ENCODE data around the gene MAP4.
A peak's percentile ranks its signal among the peaks of the same experiment; 100 is the strongest.
"Not testable (repeated sequence)": the region's sequence is repeated elsewhere in the genome, so short reads cannot be mapped to it uniquely, and the experiment has no call there.

Gene MAP4

DNA sequence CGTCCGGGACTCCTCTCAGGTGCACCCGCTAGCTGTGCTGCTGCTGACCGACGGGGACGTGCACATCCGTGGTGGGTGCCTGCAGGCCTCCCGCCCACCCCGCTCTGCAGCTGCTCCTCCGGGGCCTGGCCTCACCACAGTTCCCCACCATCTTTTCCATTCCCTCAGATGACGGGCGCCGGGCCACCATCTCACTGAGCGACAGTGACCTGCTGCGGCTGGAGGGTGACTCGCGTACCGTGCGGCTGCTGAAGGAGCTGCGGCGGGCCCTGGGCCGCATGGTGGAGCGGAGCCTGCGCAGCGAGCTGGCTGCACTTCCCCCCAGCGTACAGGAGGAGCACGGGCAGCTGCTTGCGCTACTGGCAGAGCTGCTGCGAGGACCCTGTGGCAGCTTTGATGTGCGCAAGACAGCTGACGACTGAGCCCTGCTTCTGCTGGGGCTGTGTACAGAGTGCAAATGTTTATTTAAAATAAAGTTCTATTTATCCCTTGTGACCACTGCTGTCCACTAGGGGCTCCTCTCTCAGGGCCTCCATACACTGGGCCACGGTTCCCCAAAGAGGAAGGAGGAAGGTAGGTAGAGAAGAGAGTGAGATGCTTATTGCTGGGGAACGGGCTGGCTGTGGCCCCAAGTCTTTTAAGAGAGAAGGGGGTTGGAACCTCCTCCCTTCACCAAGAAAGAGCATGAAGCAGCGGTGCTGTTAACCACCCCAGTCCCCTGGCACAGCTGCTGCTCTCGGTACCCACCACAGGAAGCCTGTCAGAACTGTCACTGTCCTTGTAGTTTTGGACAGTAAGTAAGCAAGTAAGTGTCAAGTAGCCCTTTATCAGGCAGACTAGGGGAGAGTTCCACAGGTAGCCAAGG lies 166.3 kb downstream of the MAP4 start:
- Mint-ChIP-seq H3K4me3 (no peak overlapping the region), H3K27ac (no peak overlapping the region), H3K27me3 (no peaks in the 10 kb centered on the region), H3K36me3 (peaks cover 35% of the 10 kb centered on the region), H3K9me3 (no peaks in the 10 kb centered on the region), H3K4me1 (no peaks in the 10 kb centered on the region)
- CTCF ChIA-PET, result interaction anchor here (1.3 kb wide), 1 partner anchor 140 kb away, joined by 3 read pairs; no protein-coding TSS in a partner anchor
- no peak for DNase-seq

DNA sequence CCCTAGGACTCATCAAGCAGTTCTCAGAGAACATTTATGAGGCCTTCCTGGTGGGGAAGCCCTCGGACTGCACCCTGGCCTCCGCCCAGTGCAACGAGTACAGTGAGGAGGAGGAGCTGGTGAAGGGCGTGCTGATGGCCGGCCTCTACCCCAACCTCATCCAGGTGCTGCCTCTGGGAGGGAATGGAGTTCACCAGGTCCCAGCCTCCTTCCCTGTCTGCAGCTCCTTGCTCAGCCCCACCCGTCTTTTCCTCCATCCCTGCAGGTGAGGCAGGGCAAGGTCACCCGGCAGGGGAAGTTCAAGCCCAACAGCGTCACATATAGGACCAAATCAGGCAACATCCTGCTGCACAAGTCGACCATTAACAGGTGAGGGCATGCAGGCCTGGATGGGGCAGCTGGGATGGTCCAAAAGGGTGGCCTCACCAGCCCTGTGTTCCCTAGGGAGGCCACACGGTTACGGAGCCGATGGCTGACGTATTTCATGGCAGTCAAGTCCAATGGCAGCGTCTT lies 167.0 kb downstream of the MAP4 start:
- H3K9me3 Mint-ChIP-seq, result no peaks in the 10 kb centered on the region
- CTCF ChIA-PET, result no interaction called here
- no peaks in the 10 kb centered on the region for H3K27me3 Mint-ChIP-seq
- no peak overlapping the region for H3K27ac Mint-ChIP-seq
- H3K4me3 Mint-ChIP-seq, result no peak overlapping the region
- peaks cover 38% of the 10 kb centered on the region for H3K36me3 Mint-ChIP-seq
- H3K4me1 Mint-ChIP-seq, result no peaks in the 10 kb centered on the region
- DNase-seq, result no peak

DNA sequence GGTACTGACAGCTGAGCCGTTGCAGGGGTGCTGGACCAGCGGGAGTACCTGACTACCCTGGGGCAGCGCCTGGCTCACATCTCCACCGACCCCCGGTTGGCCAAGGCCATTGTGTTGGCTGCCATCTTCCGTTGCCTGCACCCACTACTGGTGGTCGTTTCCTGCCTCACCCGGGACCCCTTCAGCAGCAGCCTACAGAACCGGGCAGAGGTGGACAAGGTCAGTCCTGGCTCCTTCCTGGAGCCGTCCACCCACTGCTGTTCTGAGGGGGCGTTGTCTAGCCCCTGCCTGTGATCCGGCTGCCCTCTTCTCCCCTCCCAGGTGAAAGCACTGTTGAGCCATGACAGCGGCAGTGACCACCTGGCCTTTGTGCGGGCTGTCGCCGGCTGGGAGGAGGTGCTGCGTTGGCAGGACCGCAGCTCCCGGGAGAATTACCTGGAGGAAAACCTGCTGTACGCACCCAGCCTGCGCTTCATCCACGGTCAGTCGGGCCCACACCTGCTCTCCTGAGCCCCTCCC lies 167.6 kb downstream of the MAP4 start:
- Mint-ChIP-seq H3K4me3 (no peak overlapping the region), H3K4me1 (no peaks in the 10 kb centered on the region), H3K36me3 (peaks cover 35% of the 10 kb centered on the region), H3K27me3 (no peaks in the 10 kb centered on the region), H3K9me3 (no peaks in the 10 kb centered on the region), H3K27ac (no peak overlapping the region)
- CTCF ChIA-PET, result no interaction called here
- DNase-seq, result no peak

DNA sequence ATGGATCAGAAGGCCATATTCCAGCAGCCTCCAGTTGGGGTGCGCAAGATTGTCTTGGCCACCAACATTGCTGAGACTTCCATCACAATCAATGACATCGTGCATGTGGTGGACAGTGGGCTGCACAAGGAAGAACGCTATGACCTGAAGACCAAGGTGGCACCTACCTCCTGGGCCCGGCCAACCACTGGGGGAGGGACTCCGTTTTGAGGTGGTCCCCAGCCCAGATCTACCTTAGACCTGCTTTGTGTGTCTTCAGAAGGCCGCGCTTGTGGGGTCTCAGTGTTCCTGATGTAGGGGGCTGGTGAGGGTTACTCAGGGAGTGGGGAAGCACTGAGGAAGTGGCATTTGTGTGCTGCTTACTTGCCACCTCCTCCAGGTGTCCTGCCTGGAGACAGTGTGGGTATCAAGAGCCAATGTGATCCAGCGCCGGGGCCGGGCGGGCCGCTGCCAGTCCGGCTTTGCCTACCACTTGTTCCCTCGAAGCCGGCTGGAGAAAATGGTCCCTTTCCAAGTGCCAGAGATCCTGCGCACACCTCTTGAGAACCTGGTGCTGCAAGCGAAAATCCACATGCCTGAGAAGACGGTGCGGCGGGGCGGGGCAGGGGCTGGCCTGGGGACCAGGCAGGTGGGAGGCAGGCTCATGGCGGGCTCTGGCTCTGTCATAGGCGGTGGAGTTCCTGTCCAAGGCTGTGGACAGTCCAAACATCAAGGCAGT lies 168.3 kb downstream of the MAP4 start:
- Mint-ChIP-seq H3K36me3 (peaks cover 38% of the 10 kb centered on the region), H3K27ac (no peak overlapping the region), H3K27me3 (no peaks in the 10 kb centered on the region), H3K9me3 (no peaks in the 10 kb centered on the region), H3K4me1 (no peaks in the 10 kb centered on the region), H3K4me3 (no peak overlapping the region)
- no peak for DNase-seq
- CTCF ChIA-PET, result no interaction called here

DNA sequence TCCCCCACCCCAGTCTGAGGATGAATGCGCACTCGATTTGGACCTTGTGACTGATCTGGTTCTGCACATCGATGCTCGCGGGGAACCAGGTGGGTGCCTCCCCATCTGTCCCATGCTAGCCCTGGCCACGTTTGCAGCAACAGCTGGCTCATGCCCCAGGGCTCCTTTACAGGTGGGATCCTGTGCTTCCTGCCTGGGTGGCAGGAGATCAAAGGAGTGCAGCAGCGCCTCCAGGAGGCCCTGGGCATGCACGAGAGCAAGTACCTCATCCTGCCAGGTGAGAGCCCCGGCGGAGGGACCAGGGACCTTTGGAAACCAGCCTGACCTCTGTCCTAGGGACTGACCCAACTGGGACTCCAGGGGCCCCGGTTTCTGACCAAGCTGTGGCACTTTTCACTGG lies 169.0 kb downstream of the MAP4 start:
- CTCF ChIA-PET, result no interaction called here
- no peaks in the 10 kb centered on the region for H3K27me3 Mint-ChIP-seq
- no peaks in the 10 kb centered on the region for H3K4me1 Mint-ChIP-seq
- no peak overlapping the region for H3K4me3 Mint-ChIP-seq
- H3K36me3 Mint-ChIP-seq, result peaks cover 40% of the 10 kb centered on the region
- H3K9me3 Mint-ChIP-seq, result no peaks in the 10 kb centered on the region
- H3K27ac Mint-ChIP-seq, result no peak overlapping the region
- no peak for DNase-seq

DNA sequence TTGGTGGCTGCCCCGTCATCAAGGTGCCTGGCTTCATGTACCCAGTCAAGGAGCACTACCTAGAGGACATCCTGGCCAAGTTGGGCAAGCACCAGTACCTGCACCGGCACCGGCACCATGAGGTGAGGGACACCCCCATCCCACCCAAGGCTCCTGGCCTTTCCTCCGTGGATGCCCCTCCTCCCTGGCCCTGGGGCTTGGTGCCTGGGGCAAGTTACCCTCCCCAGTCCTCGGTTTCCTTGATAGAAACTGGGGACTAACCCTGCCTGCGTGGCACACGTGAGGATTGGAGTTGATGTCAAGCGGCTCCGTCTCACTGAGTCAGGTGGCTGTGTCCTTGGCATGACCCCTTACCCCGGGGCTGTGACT lies 169.4 kb downstream of the MAP4 start:
- Mint-ChIP-seq H3K36me3 (peaks cover 43% of the 10 kb centered on the region), H3K27me3 (no peaks in the 10 kb centered on the region), H3K27ac (no peak overlapping the region), H3K9me3 (no peaks in the 10 kb centered on the region), H3K4me1 (no peaks in the 10 kb centered on the region), H3K4me3 (no peak overlapping the region)
- no peak for DNase-seq
- CTCF ChIA-PET, result no interaction called here

DNA sequence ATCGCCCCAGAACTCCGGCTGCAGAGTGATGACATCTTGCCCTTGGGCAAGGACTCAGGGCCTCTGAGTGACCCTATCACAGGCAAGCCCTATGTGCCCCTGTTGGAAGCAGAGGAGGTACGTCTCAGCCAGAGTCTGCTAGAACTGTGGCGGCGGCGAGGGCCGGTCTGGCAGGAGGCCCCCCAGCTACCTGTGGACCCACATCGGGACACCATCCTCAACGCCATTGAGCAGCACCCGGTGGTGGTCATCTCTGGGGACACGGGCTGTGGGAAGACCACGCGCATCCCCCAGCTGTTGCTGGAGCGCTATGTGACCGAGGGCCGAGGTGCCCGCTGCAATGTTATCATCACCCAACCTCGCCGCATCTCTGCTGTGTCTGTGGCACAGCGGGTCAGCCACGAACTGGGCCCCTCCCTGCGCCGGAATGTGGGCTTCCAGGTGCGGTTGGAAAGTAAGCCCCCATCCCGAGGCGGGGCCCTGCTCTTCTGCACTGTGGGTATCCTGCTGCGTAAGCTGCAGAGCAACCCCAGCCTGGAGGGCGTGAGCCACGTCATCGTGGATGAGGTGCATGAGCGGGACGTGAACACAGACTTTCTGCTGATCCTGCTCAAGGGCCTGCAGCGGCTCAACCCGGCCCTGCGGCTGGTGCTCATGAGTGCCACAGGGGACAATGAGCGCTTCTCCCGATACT lies 169.9 kb downstream of the MAP4 start:
- H3K36me3 Mint-ChIP-seq, result peaks cover 47% of the 10 kb centered on the region
- no peak for DNase-seq
- CTCF ChIA-PET, result no interaction called here
- H3K27ac Mint-ChIP-seq, result no peak overlapping the region
- H3K4me1 Mint-ChIP-seq, result no peaks in the 10 kb centered on the region
- H3K27me3 Mint-ChIP-seq, result no peaks in the 10 kb centered on the region
- H3K4me3 Mint-ChIP-seq, result no peak overlapping the region
- H3K9me3 Mint-ChIP-seq, result no peaks in the 10 kb centered on the region

DNA sequence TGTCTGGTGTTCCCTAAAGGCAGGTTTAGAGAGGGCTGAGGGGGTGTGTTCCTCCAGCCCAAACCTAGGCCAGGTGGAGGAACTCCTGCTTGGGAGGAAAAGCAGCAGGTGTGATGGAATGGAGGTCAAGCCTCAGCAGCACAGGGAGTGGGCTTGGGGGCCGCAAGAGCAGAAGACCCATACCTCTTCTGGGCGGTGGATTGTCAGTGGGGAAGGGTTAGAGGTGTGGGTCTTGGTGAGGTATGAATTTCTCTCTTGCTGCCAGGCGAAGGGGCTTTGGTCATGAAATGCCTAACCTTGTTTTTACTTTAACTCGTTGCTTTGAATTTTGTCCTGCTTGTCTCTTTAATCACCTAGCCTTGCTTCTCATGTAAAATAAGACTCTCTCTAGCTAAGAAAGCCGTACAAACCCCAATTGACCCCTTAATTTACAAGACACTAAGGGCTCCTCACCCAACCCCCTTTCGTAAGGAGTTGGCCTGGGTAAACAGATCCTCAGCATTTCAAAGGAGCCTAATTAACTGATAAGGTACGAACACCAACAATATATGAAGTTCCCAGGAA lies 174.3 kb downstream of the MAP4 start:
- Mint-ChIP-seq H3K36me3 (peaks cover 39% of the 10 kb centered on the region), H3K9me3 (no peaks in the 10 kb centered on the region), H3K27me3 (no peaks in the 10 kb centered on the region), H3K27ac (no peak overlapping the region), H3K4me1 (no peaks in the 10 kb centered on the region), H3K4me3 (no peak overlapping the region)
- no peak for DNase-seq
- CTCF ChIA-PET, result no interaction called here

DNA sequence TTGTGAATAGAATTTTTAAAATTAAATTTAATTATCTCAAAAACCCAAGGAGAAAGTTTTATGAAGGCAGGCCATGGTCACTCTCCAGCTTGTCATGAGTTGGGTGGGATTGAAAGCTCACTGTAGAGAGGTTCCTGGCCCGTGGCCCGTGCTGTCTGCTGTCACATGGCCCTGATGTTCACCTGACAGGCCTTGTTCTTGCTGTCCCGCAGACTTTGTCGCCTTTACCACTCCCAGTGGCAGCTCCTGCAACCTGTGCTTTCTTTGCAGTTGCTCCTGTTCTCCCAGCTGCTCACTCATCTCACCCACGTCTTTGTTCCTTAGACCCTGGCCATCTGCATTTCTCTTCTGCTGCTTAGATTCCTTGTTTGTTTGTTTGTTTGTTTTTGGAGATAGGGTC lies 177.7 kb downstream of the MAP4 start:
- no peak for DNase-seq
- CTCF ChIA-PET, result interaction anchor here (0.6 to 6.2 kb wide), 10 partner anchors 18 to 319 kb away, joined by 3 to 51 read pairs (median 4); no protein-coding TSS in a partner anchor
- no peak overlapping the region for H3K4me3 Mint-ChIP-seq
- peaks cover 46% of the 10 kb centered on the region for H3K36me3 Mint-ChIP-seq
- H3K9me3 Mint-ChIP-seq, result no peaks in the 10 kb centered on the region
- no peaks in the 10 kb centered on the region for H3K4me1 Mint-ChIP-seq
- H3K27ac Mint-ChIP-seq, result no peak overlapping the region
- no peaks in the 10 kb centered on the region for H3K27me3 Mint-ChIP-seq

DNA sequence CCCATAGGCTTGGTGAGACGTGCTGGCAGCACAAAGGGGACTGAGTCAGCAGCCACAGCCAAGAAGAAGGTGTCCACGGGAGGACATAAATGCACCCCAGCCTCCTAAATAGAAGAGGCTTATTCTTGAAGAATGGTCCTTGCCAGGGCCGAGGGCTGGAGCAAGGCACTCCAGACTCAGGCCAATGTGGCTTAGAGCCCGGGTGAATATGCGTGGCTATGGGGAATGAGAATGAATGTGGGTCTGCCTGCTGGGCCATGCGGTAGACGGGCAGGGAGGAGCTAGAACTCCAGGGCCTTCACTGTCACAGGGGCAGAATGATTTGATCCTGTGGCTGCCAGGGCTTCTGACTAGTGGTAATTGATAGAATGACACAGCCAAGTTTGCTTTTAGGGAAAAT lies 179.2 kb downstream of the MAP4 start:
- no peaks in the 10 kb centered on the region for H3K9me3 Mint-ChIP-seq
- CTCF ChIA-PET, result interaction anchor here (0.5 to 6.2 kb wide), 17 partner anchors 10 to 320 kb away, joined by 3 to 51 read pairs (median 4); no protein-coding TSS in a partner anchor
- H3K27ac Mint-ChIP-seq, result no peak overlapping the region
- H3K4me1 Mint-ChIP-seq, result no peaks in the 10 kb centered on the region
- DNase-seq, result no peak
- H3K4me3 Mint-ChIP-seq, result no peak overlapping the region
- no peaks in the 10 kb centered on the region for H3K27me3 Mint-ChIP-seq
- peaks cover 44% of the 10 kb centered on the region for H3K36me3 Mint-ChIP-seq

DNA sequence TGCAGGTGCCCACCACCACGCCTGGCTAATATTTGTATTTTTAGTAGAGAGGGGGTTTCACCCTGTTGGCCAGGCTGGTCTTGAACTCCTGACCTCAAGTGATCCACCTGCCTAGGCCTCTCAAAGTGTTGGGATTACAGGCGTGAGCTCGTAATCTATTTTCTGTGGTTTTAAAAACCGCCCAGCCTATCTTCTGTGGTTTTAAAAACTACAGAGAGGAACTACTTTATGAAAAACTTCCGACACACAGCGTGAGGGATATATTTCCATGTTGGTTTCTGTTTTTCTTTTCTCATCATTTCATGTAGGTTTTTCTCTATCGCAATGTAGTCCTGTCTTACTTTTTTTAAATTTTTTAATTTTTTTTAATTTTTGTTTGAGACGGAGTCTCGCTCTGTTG lies 186.7 kb downstream of the MAP4 start:
- CTCF ChIA-PET, DNase-seq, H3K27me3 Mint-ChIP-seq, H3K4me3 Mint-ChIP-seq, H3K9me3 Mint-ChIP-seq: not testable (repeated sequence)
- H3K27ac Mint-ChIP-seq, result peak overlapping the region; percentile 79
- H3K36me3 Mint-ChIP-seq, result peaks cover 50% of the 10 kb centered on the region
- H3K4me1 Mint-ChIP-seq, result peaks cover 41% of the 10 kb centered on the region

DNA sequence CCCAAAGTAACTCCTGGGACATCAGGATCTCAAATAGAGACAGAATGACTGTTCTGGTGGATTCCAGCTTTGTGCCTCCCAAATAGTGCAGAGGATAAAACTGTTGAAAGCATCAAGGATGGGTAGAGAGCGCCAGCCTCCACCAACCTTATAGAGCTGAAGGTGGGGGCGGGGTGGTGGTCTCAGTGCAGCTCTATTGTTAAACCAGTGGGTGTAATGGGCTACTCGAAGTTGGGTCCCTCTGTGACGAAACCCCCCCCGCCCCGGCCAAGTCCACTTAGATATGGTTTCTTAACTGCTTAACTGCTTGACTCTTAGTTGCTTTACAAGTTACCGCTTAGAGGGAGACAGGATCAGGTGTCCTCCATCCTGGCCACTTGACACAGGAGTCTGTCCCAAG lies 190.6 kb downstream of the MAP4 start:
- Mint-ChIP-seq H3K27me3 (no peaks in the 10 kb centered on the region), H3K36me3 (peaks cover 37% of the 10 kb centered on the region), H3K4me1 (peaks cover 41% of the 10 kb centered on the region), H3K4me3 (peak overlapping the region; percentile 88), H3K27ac (peak overlapping the region; percentile 84), H3K9me3 (no peaks in the 10 kb centered on the region)
- CTCF ChIA-PET, result interaction anchor here (0.6 to 4.0 kb wide), 14 partner anchors 9 to 342 kb away, joined by 3 to 23 read pairs (median 4); partner anchors contain the start of gene DHX30
- no peak for DNase-seq

DNA sequence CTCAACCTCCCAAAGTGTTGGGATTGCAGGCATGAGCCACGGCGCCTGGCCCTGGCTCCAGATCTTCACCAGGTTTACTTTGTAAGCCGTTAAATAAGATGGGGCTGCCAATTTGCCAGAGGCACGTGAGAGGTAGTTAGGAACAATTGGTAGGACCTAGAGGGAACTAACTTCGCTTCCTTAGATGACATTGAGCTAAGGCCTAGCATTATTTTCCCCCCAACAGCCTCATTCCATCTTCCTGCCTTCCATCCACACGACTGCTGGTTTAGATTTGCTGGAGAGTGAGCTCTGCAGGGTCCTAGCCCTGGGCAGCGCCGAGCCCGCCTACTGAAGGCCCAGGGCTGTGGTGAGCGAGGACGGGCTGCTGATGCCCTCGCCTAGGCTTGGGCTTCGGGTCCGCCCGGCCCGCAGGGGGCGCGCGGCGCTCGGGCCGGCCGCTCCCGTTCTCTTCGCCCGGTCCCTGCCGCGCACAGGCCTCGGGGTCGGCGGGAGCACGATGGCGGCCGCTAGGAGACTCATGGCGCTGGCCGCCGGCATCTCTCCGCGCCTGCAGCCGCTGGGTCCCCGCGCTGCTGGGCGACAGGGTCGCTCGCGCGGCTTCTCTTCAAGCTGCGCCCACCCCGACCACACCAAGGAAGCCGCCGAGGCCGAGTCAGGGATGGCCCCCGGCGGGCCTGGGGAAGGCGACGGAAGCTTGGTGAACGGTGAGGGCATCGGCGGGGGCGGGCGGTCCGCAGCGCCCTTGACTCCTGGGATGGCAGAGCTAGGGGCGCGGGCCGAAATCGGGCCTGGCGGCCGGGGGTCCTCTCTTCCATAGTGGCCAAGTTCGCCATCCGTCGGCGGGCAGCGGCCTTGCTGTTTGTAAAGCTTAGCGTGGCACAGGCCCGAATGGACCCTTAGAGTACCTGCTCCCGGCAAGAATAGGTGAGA lies 191.4 kb downstream of the MAP4 start:
- peaks cover 41% of the 10 kb centered on the region for H3K4me1 Mint-ChIP-seq
- DNase-seq, result peak; percentile 80
- CTCF ChIA-PET, result interaction anchor here (0.6 to 4.0 kb wide), 19 partner anchors 9 to 403 kb away, joined by 3 to 23 read pairs (median 4); partner anchors contain the start of gene DHX30
- peak overlapping the region; percentile 88 for H3K4me3 Mint-ChIP-seq
- H3K36me3 Mint-ChIP-seq, result peaks cover 37% of the 10 kb centered on the region
- H3K9me3 Mint-ChIP-seq, result no peaks in the 10 kb centered on the region
- peak overlapping the region; percentile 84 for H3K27ac Mint-ChIP-seq
- no peaks in the 10 kb centered on the region for H3K27me3 Mint-ChIP-seq

All from activated naive CD4-positive, alpha-beta T cell treated with anti-CD3 and anti-CD28 coated beads, Interleukin-2, amount 10 ng/mL, durations not matched to agents 7 days and 5 days (primary cell).